Gastroesophageal sphincter (tissue), 4 donors: ENCODE measurements around the gene MAP2K2. TPM values are rescaled to one million over a fixed set of nuclear protein-coding genes. Genes with fewer than 3 reads are reported as not detected.

Experiments
- ATAC-seq: fragments of 150-250 bp; one replicate; pipeline ENCODE4 v1.9.1; 2016; ENCODE audit warnings: mild to moderate bottlenecking, moderate library complexity
- H3K27ac ChIP-seq, 4 donors: fragments of 200-600 bp; sonication (generic) in 3 of 4; 1 replicate in 3 of 4; 2 replicates in 1 of 4; pipeline ENCODE4 v1.5.1; 2016 to 2019
- H3K27me3 ChIP-seq: fragments of 200-600 bp; sonication (generic); one replicate; pipeline ENCODE4 v1.5.1; 2019
- H3K36me3 ChIP-seq, 2 donors: fragments of 200-600 bp; sonication (generic); one replicate each; pipeline ENCODE4 v1.5.1; 2019; ENCODE audit warnings: control low read depth in 1 of 2
- H3K4me1 ChIP-seq, 3 donors: fragments of 200-600 bp; sonication (generic); 1 replicate in 2 of 3; 2 replicates in 1 of 3; pipeline ENCODE4 v1.5.1; 2016 to 2019; ENCODE audit warnings: control low read depth in 2 of 3
- H3K4me3 ChIP-seq, 2 donors: fragments of 200-600 bp; sonication (generic); one replicate each; pipeline ENCODE4 v1.5.1; 2019; ENCODE audit warnings: mild to moderate bottlenecking in 1 of 2, moderate library complexity in 1 of 2
- H3K9me3 ChIP-seq, 3 donors: fragments of 200-600 bp; sonication (generic); one replicate each; pipeline ENCODE4 v1.5.1; 2017 to 2019; ENCODE audit warnings: control low read depth in 2 of 3
- EP300 ChIP-seq: sonication (generic); formaldehyde crosslinking; IDR thresholded peaks from one replicate; pipeline ENCODE4 v1.6.1; 2017; ENCODE audit warnings: antibody characterized with exemption, mild to moderate bottlenecking
- POLR2A ChIP-seq, 2 donors: fragments of 450-650 bp; IDR thresholded peaks; one replicate each; pipeline ENCODE4 v1.6.1; 2017; ENCODE audit warnings: antibody characterized with exemption in 2 of 2, mild to moderate bottlenecking in 2 of 2, moderate library complexity in 1 of 2
- POLR2AphosphoS5 ChIP-seq: sonication (generic); formaldehyde crosslinking; IDR thresholded peaks from one replicate; pipeline ENCODE4 v1.6.1; 2017; ENCODE audit warnings: antibody characterized with exemption
- WGBS, 2 donors: methylation state at CpG; one replicate each; pipeline ENCODE4 v1.1.5; 2018; ENCODE audit warnings: low coverage in 1 of 2; 5-methylcytosine and 5-hydroxymethylcytosine counted together
- total RNA-seq, 4 donors: library from RNA; depleted of rRNA; stranded (reverse); fragments of >200 nt; gene quantifications; one replicate each; pipeline ENCODE4 v1.1.0, GENCODE V29; 2016
- TF ChIP-seq, protein P1 (sequence below), 4 experiments: fragments of 200-600 bp in 2 of 4; fragments of 450-650 bp in 2 of 4; sonication (generic) in 1 of 4; IDR thresholded peaks; one replicate each; pipeline ENCODE4 v1.5.1; 2017 to 2019; ENCODE audit warnings: antibody characterized with exemption in 4 of 4, mild to moderate bottlenecking in 2 of 4, moderate library complexity in 2 of 4

Gene MAP2K2
- total RNA-seq, 4 donors from 2014 or later: 53.3 to 112 (median 69.7) TPM

DNA sequence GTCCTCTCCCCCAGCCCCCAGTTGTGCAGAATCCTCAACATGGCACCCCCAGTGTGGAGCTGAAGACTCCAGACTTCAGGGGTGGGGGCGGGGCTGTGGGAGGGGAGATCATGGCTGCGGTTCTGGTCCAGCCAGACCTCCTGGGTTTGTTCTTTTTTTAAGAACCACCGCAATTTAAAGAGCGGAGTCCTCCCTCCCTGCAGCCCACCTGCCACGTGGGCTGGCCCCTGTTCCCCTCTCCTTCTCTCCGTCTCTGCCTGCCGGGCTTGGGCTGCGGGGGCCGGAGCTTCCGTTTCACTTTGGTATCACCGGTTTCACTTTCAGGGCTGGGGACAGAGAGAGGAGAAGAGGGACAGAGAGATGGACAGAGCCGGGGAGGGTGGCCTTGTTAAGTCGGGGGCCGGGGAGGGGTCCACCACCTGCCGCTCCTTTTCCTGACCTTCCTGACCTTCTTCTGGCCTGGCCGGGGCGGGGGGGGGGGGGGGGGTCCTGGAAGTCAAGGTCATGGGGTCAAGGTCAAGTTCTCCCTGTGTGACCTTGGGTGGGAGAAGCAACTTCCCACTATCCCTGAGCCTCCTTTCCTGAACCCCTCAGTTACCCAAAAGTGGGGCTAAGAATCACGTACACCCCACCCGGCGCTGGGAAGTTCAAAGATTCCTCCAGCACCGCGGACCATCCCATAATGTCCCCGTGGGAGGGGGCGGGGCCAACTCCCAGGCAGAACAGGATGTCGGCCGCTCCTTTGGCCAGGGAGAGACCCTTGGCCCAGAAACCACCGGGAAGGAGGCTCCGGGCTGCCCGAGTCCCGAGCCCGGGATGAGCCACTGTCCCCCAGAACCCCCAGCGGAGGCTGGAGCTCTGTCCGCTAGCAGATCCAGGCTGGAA, 45.9 kb downstream of the MAP2K2 start:
- Histone ChIP-seq H3K4me3 (peak overlapping the region; percentile 64 to 66), H3K4me1 (peaks cover 0 to 20% (median 10%) of the 10 kb centered on the region in 3 donors), H3K36me3 (no peaks in the 10 kb centered on the region), H3K27ac (peak overlapping the region; percentile 69 to 90 (median 81)), H3K9me3 (no peaks in the 10 kb centered on the region), H3K27me3 (no peaks in the 10 kb centered on the region)
- 0 to 13% methylated on average over 2 to 3 of the region's 33 CpGs for WGBS, 2 donors
- TF ChIP-seq EP300: no peak
- TF ChIP-seq, protein P1, sequence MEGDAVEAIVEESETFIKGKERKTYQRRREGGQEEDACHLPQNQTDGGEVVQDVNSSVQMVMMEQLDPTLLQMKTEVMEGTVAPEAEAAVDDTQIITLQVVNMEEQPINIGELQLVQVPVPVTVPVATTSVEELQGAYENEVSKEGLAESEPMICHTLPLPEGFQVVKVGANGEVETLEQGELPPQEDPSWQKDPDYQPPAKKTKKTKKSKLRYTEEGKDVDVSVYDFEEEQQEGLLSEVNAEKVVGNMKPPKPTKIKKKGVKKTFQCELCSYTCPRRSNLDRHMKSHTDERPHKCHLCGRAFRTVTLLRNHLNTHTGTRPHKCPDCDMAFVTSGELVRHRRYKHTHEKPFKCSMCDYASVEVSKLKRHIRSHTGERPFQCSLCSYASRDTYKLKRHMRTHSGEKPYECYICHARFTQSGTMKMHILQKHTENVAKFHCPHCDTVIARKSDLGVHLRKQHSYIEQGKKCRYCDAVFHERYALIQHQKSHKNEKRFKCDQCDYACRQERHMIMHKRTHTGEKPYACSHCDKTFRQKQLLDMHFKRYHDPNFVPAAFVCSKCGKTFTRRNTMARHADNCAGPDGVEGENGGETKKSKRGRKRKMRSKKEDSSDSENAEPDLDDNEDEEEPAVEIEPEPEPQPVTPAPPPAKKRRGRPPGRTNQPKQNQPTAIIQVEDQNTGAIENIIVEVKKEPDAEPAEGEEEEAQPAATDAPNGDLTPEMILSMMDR (IDR thresholded peaks at IDR 0.05): no peak
- no peak for TF ChIP-seq POLR2A (IDR thresholded peaks at IDR 0.05)
- TF ChIP-seq POLR2AphosphoS5: no peak
- ATAC-seq: peak; percentile 82

DNA sequence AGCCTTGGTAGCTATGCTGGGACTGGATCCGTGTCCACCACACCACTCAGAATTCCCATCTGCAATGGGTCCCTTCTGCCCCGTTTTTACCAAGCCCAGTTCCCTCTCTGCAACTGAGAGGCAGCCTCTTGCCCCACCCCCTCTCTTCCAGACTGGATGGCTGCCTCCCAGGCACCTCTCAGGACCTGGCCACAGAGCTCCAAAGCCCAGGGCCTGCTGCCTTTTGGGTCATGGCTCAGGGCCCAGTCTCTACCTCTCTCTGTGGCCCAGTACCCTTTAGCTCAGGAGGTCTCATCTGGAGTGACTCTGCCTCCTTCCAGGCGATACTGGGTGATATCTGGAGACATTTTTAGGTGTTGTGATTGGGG, 46.9 kb downstream of the MAP2K2 start:
- no peak for TF ChIP-seq EP300
- no peak for TF ChIP-seq POLR2A (IDR thresholded peaks at IDR 0.05)
- no peak for TF ChIP-seq POLR2AphosphoS5
- TF ChIP-seq, protein P1 (IDR thresholded peaks at IDR 0.05): no peak
- H3K36me3 ChIP-seq: no peaks in the 10 kb centered on the region
- peaks cover 0 to 20% (median 10%) of the 10 kb centered on the region in 3 donors for H3K4me1 ChIP-seq
- no peak for ATAC-seq
- no peaks in the 10 kb centered on the region for H3K9me3 ChIP-seq
- 48% methylated on average over 2 of the region's 3 CpGs; no CpG with 5 or more reads in 1 of the 2 donors for WGBS, 2 donors
- no peak overlapping the region for H3K4me3 ChIP-seq
- H3K27me3 ChIP-seq: no peaks in the 10 kb centered on the region
- peak overlapping the region in 3 of 4 donors; percentile 77 to 90 (median 85) for H3K27ac ChIP-seq

DNA sequence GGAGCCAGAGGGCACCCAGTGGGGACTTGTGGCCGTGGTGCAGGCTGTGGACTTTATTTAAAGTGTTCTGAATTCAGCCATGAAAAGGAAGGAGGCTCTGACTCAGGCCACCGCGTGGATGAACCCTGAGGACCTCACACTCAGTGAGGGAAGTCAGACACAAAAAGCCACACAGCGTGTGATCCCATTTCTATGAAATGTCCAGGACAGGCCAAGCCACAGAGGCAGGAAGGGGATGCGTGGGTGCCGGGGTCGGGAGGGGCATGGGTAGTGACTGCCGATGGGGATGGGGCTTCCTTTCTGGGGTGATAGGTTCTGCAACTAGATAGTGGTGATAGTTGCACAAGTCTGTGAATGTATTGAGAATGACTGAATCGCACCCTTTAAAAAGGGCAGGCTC, 48.5 kb downstream of the MAP2K2 start:
- TF ChIP-seq EP300 (no peak), POLR2A (IDR thresholded peaks at IDR 0.05) (no peak), POLR2AphosphoS5 (no peak)
- TF ChIP-seq, protein P1 (IDR thresholded peaks at IDR 0.05): no peak
- WGBS, 2 donors: 60 to 75% methylated on average over 1 to 9 of the region's 9 CpGs

DNA sequence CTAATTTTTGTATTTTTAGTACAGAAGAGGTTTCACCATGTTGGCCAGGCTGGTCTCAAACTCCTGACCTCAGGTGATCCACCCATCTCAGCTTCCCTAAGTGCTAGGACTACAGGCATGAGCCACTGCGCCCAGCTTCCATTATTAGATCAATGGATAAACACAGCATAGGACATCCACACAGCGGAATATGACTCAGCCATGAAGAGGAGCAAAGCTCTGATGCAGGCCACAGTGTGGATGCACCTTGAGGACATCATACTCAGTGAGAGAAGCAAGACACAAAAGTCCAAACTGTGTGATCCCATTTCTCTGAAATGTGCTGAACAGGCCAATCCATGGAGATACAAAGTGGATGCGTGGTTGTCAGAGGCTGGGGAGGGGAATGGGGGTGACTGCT, 52.3 kb downstream of the MAP2K2 start:
- H3K36me3 ChIP-seq: no peaks in the 10 kb centered on the region
- WGBS, 2 donors: 92 to 100% methylated on average over 1 to 2 of the region's 3 CpGs
- H3K4me1 ChIP-seq: peaks cover 0 to 19% (median 5%) of the 10 kb centered on the region in 3 donors
- H3K4me3 ChIP-seq: no peak overlapping the region
- H3K27me3 ChIP-seq: no peaks in the 10 kb centered on the region
- TF ChIP-seq, protein P1 (IDR thresholded peaks at IDR 0.05): no peak
- no peak for TF ChIP-seq POLR2A (IDR thresholded peaks at IDR 0.05)
- TF ChIP-seq POLR2AphosphoS5: no peak
- no peak for TF ChIP-seq EP300
- no peak for ATAC-seq
- H3K9me3 ChIP-seq: no peaks in the 10 kb centered on the region
- H3K27ac ChIP-seq: no peak overlapping the region

More for the DNA sequence above, 48.5 kb downstream of the MAP2K2 start:
- no peaks in the 10 kb centered on the region for H3K9me3 ChIP-seq
- no peaks in the 10 kb centered on the region for H3K36me3 ChIP-seq
- no peak overlapping the region for H3K27ac ChIP-seq
- H3K4me3 ChIP-seq: no peak overlapping the region
- peaks cover 0 to 20% (median 10%) of the 10 kb centered on the region in 3 donors for H3K4me1 ChIP-seq
- ATAC-seq: no peak
- no peaks in the 10 kb centered on the region for H3K27me3 ChIP-seq
